Right lobe of liver (tissue), 4 donors: Measurements from ENCODE around the gene RUBCNL.

Experiments
- POLR2A ChIP-seq: fragments of 450-650 bp; IDR thresholded peaks from one replicate; pipeline ENCODE4 v1.6.1; 2017; ENCODE audit warnings: antibody characterized with exemption, mild to moderate bottlenecking
- TF ChIP-seq, protein P1 (sequence below), 4 donors: fragments of 200-600 bp in 3 of 4; fragments of 450-650 bp in 1 of 4; IDR thresholded peaks; one replicate each; pipeline versions ENCODE4 v1.5.1 to v1.8.0; 2016 to 2022; ENCODE audit warnings: antibody characterized with exemption in 4 of 4, mild to moderate bottlenecking in 2 of 4
- donor health status: DM: no; HTN: no; CAD: no.
- donor health status: DM: no; HTN: no; CAD: no.
- donor health status: DM: no; HTN: yes; CAD: no.

DNA sequence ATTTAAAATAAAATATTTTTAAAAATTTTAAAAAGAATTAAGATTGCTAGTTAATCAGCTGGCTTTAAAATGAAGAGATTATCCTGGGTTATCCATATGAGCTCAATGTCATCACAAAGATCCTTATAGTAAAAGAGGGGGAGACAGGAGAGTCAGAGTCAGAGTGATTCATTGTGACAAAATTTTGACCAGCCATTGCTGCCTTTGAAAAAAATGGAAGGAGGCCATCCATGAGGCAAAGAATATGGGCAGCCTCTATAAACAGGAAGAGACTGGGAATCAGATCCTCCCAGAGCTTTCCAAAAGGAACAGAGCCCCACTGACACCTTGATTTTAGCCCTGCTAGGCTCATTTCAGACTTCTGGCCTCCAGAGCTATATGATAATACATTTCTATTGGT, 9.3 kb upstream of the RUBCNL start:
- TF ChIP-seq, protein P1, sequence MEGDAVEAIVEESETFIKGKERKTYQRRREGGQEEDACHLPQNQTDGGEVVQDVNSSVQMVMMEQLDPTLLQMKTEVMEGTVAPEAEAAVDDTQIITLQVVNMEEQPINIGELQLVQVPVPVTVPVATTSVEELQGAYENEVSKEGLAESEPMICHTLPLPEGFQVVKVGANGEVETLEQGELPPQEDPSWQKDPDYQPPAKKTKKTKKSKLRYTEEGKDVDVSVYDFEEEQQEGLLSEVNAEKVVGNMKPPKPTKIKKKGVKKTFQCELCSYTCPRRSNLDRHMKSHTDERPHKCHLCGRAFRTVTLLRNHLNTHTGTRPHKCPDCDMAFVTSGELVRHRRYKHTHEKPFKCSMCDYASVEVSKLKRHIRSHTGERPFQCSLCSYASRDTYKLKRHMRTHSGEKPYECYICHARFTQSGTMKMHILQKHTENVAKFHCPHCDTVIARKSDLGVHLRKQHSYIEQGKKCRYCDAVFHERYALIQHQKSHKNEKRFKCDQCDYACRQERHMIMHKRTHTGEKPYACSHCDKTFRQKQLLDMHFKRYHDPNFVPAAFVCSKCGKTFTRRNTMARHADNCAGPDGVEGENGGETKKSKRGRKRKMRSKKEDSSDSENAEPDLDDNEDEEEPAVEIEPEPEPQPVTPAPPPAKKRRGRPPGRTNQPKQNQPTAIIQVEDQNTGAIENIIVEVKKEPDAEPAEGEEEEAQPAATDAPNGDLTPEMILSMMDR (IDR thresholded peaks at IDR 0.05), result no peak
- no peak for TF ChIP-seq POLR2A
